HEK293T (cell line): ENCODE data around the gene RPA3.

ENCODE experiments used
- CTCF ChIA-PET: fragments of 350-600 bp; formaldehyde crosslinking; extraction: SDS; loops from one replicate; lab custom pipeline; 2021; ENCODE audit warnings: antibody characterized with exemption, inconsistent platforms; lab: Yijun Ruan, JAX
- POLR2A ChIA-PET: fragments of 350-600 bp; formaldehyde crosslinking; extraction: SDS; loops from one replicate; lab custom pipeline; 2020; ENCODE audit warnings: antibody characterized with exemption, inconsistent platforms; lab: Yijun Ruan, JAX
- DNase-seq: peaks from one replicate; pipeline ENCODE4 v3.0.0; 2012; ENCODE audit warnings: mixed read lengths; ENCODE audit errors: extremely low spot score
- ARNT ChIP-seq: fragments of 450-650 bp; IDR thresholded peaks from 2 replicates; pipeline ENCODE4 v1.6.1; 2017; ENCODE audit warnings: mild to moderate bottlenecking
- BHLHE40 ChIP-seq: fragments of 450-650 bp; IDR thresholded peaks from 2 replicates; pipeline ENCODE4 v1.6.1; 2016; ENCODE audit warnings: mild to moderate bottlenecking, moderate library complexity, borderline replicate concordance
- CTBP1 ChIP-seq: fragments of 450-650 bp; IDR thresholded peaks from 2 replicates; pipeline ENCODE4 v1.6.1; 2016; ENCODE audit warnings: borderline replicate concordance
- ELF4 ChIP-seq: fragments of 450-650 bp; IDR thresholded peaks from 2 replicates; pipeline ENCODE4 v1.6.1; 2017; ENCODE audit warnings: antibody characterized with exemption
- FOXA1 ChIP-seq: fragments of 450-650 bp; IDR thresholded peaks from 2 replicates; pipeline ENCODE4 v1.6.1; 2016; ENCODE audit warnings: mild to moderate bottlenecking
- FOXK2 ChIP-seq: fragments of 450-650 bp; IDR thresholded peaks from 2 replicates; pipeline ENCODE4 v1.6.1; 2016; ENCODE audit warnings: mild to moderate bottlenecking
- FOXM1 ChIP-seq: fragments of 450-650 bp; IDR thresholded peaks from 2 replicates; pipeline ENCODE4 v1.6.1; 2017; ENCODE audit warnings: mild to moderate bottlenecking, borderline replicate concordance
- HDGF ChIP-seq: fragments of 450-650 bp; IDR thresholded peaks from 2 replicates; pipeline ENCODE4 v1.6.1; 2017; ENCODE audit warnings: antibody characterized with exemption, borderline replicate concordance
- L3MBTL2 ChIP-seq: fragments of 450-650 bp; conservative IDR thresholded peaks from 2 replicates; pipeline ENCODE4 v1.6.1; 2016; ENCODE audit warnings: mild to moderate bottlenecking
- LEF1 ChIP-seq: fragments of 450-650 bp; IDR thresholded peaks from 2 replicates; pipeline ENCODE4 v1.6.1; 2017; ENCODE audit warnings: mild to moderate bottlenecking, borderline replicate concordance
- NFRKB ChIP-seq: fragments of 450-650 bp; IDR thresholded peaks from 2 replicates; pipeline ENCODE4 v1.6.1; 2016; ENCODE audit warnings: mild to moderate bottlenecking, moderate library complexity
- PKNOX1 ChIP-seq: fragments of 450-650 bp; IDR thresholded peaks from 2 replicates; pipeline ENCODE4 v1.6.1; 2016
- SP1 ChIP-seq: fragments of 450-650 bp; IDR thresholded peaks from 2 replicates; pipeline ENCODE4 v1.6.1; 2017
- SUZ12 ChIP-seq: fragments of 450-650 bp; IDR thresholded peaks from 2 replicates; pipeline ENCODE4 v1.6.1; 2016; ENCODE audit warnings: mild to moderate bottlenecking
- TARDBP ChIP-seq: fragments of 450-650 bp; IDR thresholded peaks from 2 replicates; pipeline ENCODE4 v1.6.1; 2016
- ZNF384 ChIP-seq: fragments of 450-650 bp; IDR thresholded peaks from 2 replicates; pipeline ENCODE4 v1.6.1; 2016

Gene RPA3

GRCh38 chr7:7595451-7595850, 123.0 kb downstream of the RPA3 start:
- TF ChIP-seq CTBP1 (no peak), FOXA1 (no peak), SP1 (no peak), HDGF (no peak), TARDBP (no peak), LEF1 (no peak), ELF4 (no peak), BHLHE40 (no peak), ARNT (no peak), SUZ12 (no peak), FOXM1 (no peak), ZNF384 (no peak), NFRKB (no peak), PKNOX1 (no peak), L3MBTL2 (no peak), FOXK2 (no peak)
- POLR2A ChIA-PET: interaction anchor here (0.9 kb wide), 1 partner anchor 45 kb away, joined by 3 read pairs; the partner anchor contains the start of gene UMAD1
- CTCF ChIA-PET: no interaction called here
- DNase-seq: peak; percentile 5
